Hippocampal formation (tissue), 2 donors: ENCODE data around the gene KCNMA1.
A peak's percentile ranks its signal among the peaks of the same experiment; 100 is the strongest.
"Not testable (repeated sequence)": the region's sequence is repeated elsewhere in the genome, so short reads cannot be mapped to it uniquely, and the experiment has no call there.

Experiments
- DNase-seq, 2 donors: peaks; one replicate each; lab custom pipeline; 2025; lab: John Stamatoyannopoulos, UW

Gene KCNMA1

GRCh38 chr10:77664008-77664407 lies 26.4 kb upstream of the KCNMA1 start:
- no peak for DNase-seq

- DNase-seq: no peak
These were observed 24.1 kb upstream of the KCNMA1 start for GRCh38 chr10:77661674-77662073.

- no peak for DNase-seq
These were observed 23.5 kb upstream of the KCNMA1 start for GRCh38 chr10:77661100-77661499.

GRCh38 chr10:77659046-77659670 lies 21.6 kb upstream of the KCNMA1 start:
- not testable (repeated sequence) for DNase-seq

GRCh38 chr10:77653210-77653609 lies 15.6 kb upstream of the KCNMA1 start:
- no peak for DNase-seq

- DNase-seq: no peak
These were observed 12.0 kb upstream of the KCNMA1 start for GRCh38 chr10:77649333-77650331.

- DNase-seq: no peak
These were observed 10.9 kb upstream of the KCNMA1 start for GRCh38 chr10:77648472-77648871.

GRCh38 chr10:77647543-77648293 lies 10.1 kb upstream of the KCNMA1 start:
- no peak for DNase-seq

- DNase-seq: no peak
These were observed 7.1 kb upstream of the KCNMA1 start for GRCh38 chr10:77644557-77645243.

GRCh38 chr10:77643795-77644468 lies 6.3 kb upstream of the KCNMA1 start:
- DNase-seq: peak in 1 of 2 donors; percentile 21

- peak; percentile 40 to 75 for DNase-seq
These were observed 4.3 kb upstream of the KCNMA1 start for GRCh38 chr10:77641788-77642397.

- no peak for DNase-seq
These were observed 3.7 kb upstream of the KCNMA1 start for GRCh38 chr10:77641344-77641743.

GRCh38 chr10:77640167-77640566 lies 2.6 kb upstream of the KCNMA1 start:
- DNase-seq: no peak

GRCh38 chr10:77639756-77640155 lies 2.1 kb upstream of the KCNMA1 start:
- DNase-seq: no peak

GRCh38 chr10:77638321-77639101 lies 903 bp upstream of the KCNMA1 start:
- no peak for DNase-seq

GRCh38 chr10:77636967-77637531 lies 559 bp downstream of the KCNMA1 start:
- no peak for DNase-seq

GRCh38 chr10:77636282-77636966 lies 1.2 kb downstream of the KCNMA1 start:
- no peak for DNase-seq

- DNase-seq: no peak
These were observed 2.0 kb downstream of the KCNMA1 start for GRCh38 chr10:77635402-77636227.
